HCT116 (cell line): ENCODE measurements around the gene PDE1A. TPM values are rescaled to one million over a fixed set of nuclear protein-coding genes. Genes with fewer than 3 reads are reported as not detected.

Experiments
- ATAC-seq: fragments of 200-7000 bp; cut with Tn5 transposase; 2 replicates; pipeline ENCODE4 v1.9.1; 2020; ENCODE audit warnings: mild to moderate bottlenecking, moderate library complexity
- BruUV-seq: library from RNA; stranded (reverse); fragments of 400-500 nt; replicated peaks from 2 replicates; lab custom pipeline; 2021; lab: Mats Ljungman, UMichigan
- CTCF ChIA-PET: fragments of 300-600 bp; sonication (Branson Sonifier 250); formaldehyde crosslinking; loops from one replicate; lab custom pipeline; 2021; ENCODE audit warnings: antibody characterized with exemption; lab: Charles Lee
- POLR2A ChIA-PET: fragments of 300-600, 350-600 bp; sonication (Branson Sonifier 250); formaldehyde crosslinking; loops from one replicate; lab custom pipeline; 2021; ENCODE audit warnings: antibody characterized with exemption; lab: Charles Lee
- RAD21 ChIA-PET, 2 experiments: fragments of 300-600 bp; sonication (Branson Sonifier 250); formaldehyde crosslinking; loops; one replicate each; lab custom pipeline; 2023; ENCODE audit warnings: low total read pairs in 2 of 2; ENCODE audit not compliant: uncharacterized antibody in 2 of 2, unreplicated experiment in 2 of 2, low non-redundant PET in 1 of 2; lab: Charles Lee
- DNase-seq: peaks from one replicate; pipeline ENCODE4 v3.0.0-alpha.2; 2010; ENCODE audit warnings: low read depth, low spot score
- H2AFZ ChIP-seq: fragments of 200-600 bp; shearing (Covaris generic), sonication (generic); 2 replicates; pipeline ENCODE4 v1.6.1; 2017; ENCODE audit warnings: low read depth, mixed run types, mixed read lengths, antibody characterized with exemption, low read length; ENCODE audit not compliant: poor library complexity, severe bottlenecking
- H3K27ac ChIP-seq: 2 replicates; pipeline ENCODE4 v1.5.1; 2012; ENCODE audit warnings: low read depth, low read length
- H3K27me3 ChIP-seq: fragments of 200-600 bp; sonication (generic); 2 replicates; pipeline ENCODE4 v1.6.1; 2016; ENCODE audit warnings: mixed run types, low read length, mixed read lengths; ENCODE audit not compliant: insufficient read depth
- H3K36me3 ChIP-seq, 2 experiments: fragments of 200-500 bp in 1 of 2; fragments of 200-600 bp in 1 of 2; sonication (Bioruptor generic) in 1 of 2; sonication (generic) in 1 of 2; 2 replicates each; pipeline versions ENCODE4 v1.5.1 to v1.6.1; 2014 to 2016; ENCODE audit warnings: low read length in 2 of 2, inconsistent platforms in 1 of 2, mixed read lengths in 1 of 2, mixed run types in 1 of 2; ENCODE audit not compliant: insufficient read depth in 2 of 2, control insufficient read depth in 1 of 2
- H3K4me1 ChIP-seq, 2 experiments: fragments of 200-600 bp in 1 of 2; sonication (generic) in 1 of 2; 2 replicates each; pipeline versions ENCODE4 v1.5.1 to v1.6.1; 2012 to 2017; ENCODE audit warnings: low read length in 2 of 2, inconsistent platforms in 1 of 2, mild to moderate bottlenecking in 1 of 2, mixed read lengths in 1 of 2, mixed run types in 1 of 2, moderate library complexity in 1 of 2; ENCODE audit not compliant: insufficient read depth in 2 of 2, control insufficient read depth in 1 of 2
- H3K4me2 ChIP-seq: fragments of 200-600 bp; sonication (generic); 2 replicates; pipeline ENCODE4 v1.6.1; 2017; ENCODE audit warnings: mixed run types, low read length, mixed read lengths
- H3K4me3 ChIP-seq, 2 experiments: fragments of 200-600 bp in 1 of 2; sonication (generic) in 1 of 2; replicated peaks in 1 of 2; 2 replicates each; pipeline ENCODE4 v1.5.1; 2011 to 2016; ENCODE audit warnings: low read length in 2 of 2, control low read depth in 1 of 2, low read depth in 1 of 2, mild to moderate bottlenecking in 1 of 2, mixed read lengths in 1 of 2, mixed run types in 1 of 2
- H3K79me2 ChIP-seq: fragments of 200-600 bp; sonication (generic); 2 replicates; pipeline ENCODE4 v1.6.1; 2017; ENCODE audit warnings: mild to moderate bottlenecking, mixed run types, low read length, moderate library complexity, mixed read lengths; ENCODE audit not compliant: insufficient read depth
- H3K9ac ChIP-seq: fragments of 200-600 bp; sonication (generic); 2 replicates; pipeline ENCODE4 v1.6.1; 2016; ENCODE audit warnings: low read length, mixed read lengths
- H3K9me2 ChIP-seq: fragments of 200-600 bp; sonication (generic), shearing (Covaris generic); 2 replicates; pipeline ENCODE4 v1.6.1; 2017; ENCODE audit warnings: mixed run types, mild to moderate bottlenecking, moderate library complexity; ENCODE audit not compliant: insufficient read depth
- H3K9me3 ChIP-seq, 2 experiments: fragments of 200-500 bp in 1 of 2; fragments of 200-600 bp in 1 of 2; sonication (Bioruptor generic) in 1 of 2; sonication (generic) in 1 of 2; 2 replicates each; pipeline ENCODE4 v1.6.1; 2014 to 2017; ENCODE audit warnings: low read length in 2 of 2, mixed read lengths in 2 of 2, inconsistent platforms in 1 of 2, low read depth in 1 of 2, mild to moderate bottlenecking in 1 of 2, mixed run types in 1 of 2, moderate library complexity in 1 of 2; ENCODE audit not compliant: control insufficient read depth in 1 of 2, insufficient read depth in 1 of 2
- H4K20me1 ChIP-seq: fragments of 200-600 bp; sonication (generic), shearing (Covaris generic); 2 replicates; pipeline ENCODE4 v1.6.1; 2017; ENCODE audit warnings: mixed run types, mild to moderate bottlenecking, moderate library complexity; ENCODE audit not compliant: insufficient read depth
- CBX3 ChIP-seq: IDR thresholded peaks from 2 replicates; pipeline ENCODE4 v1.6.1; 2012; ENCODE audit warnings: low read depth
- CEBPB ChIP-seq: IDR thresholded peaks from 2 replicates; pipeline ENCODE4 v1.6.1; 2012; ENCODE audit warnings: low read depth
- CTCF ChIP-seq, 3 experiments: fragments of 200-600 bp in 1 of 3; sonication (generic) in 1 of 3; IDR thresholded peaks in 2 of 3; conservative IDR thresholded peaks in 1 of 3; 2 replicates each; pipeline ENCODE4 v1.5.1; 2012 to 2017; ENCODE audit warnings: low read depth in 2 of 3, low read length in 2 of 3, antibody characterized with exemption in 1 of 3, borderline replicate concordance in 1 of 3, control low read depth in 1 of 3, mild to moderate bottlenecking in 1 of 3, mixed read lengths in 1 of 3, mixed run types in 1 of 3, moderate library complexity in 1 of 3; ENCODE audit not compliant: insufficient read depth in 1 of 3
- EGR1 ChIP-seq: IDR thresholded peaks from 2 replicates; pipeline ENCODE4 v1.6.1; 2012; ENCODE audit warnings: low read depth
- EZH2 ChIP-seq: fragments of 200-600 bp; sonication (generic); IDR thresholded peaks from 2 replicates; pipeline ENCODE4 v1.6.1; 2017; ENCODE audit warnings: antibody characterized with exemption, mixed run types
- EZH2phosphoT487 ChIP-seq: fragments of 200-600 bp; IDR thresholded peaks from 2 replicates; pipeline ENCODE4 v1.6.1; 2018; ENCODE audit warnings: antibody characterized with exemption, borderline replicate concordance
- FOSL1 ChIP-seq: IDR thresholded peaks from 2 replicates; pipeline ENCODE4 v1.6.1; 2012; ENCODE audit warnings: low read depth
- MAX ChIP-seq: IDR thresholded peaks from 2 replicates; pipeline ENCODE4 v1.6.1; 2012
- POLR2A ChIP-seq: IDR thresholded peaks from 2 replicates; pipeline ENCODE4 v1.7.0; 2011; ENCODE audit warnings: borderline replicate concordance; ENCODE audit not compliant: insufficient read depth, insufficient read length; ENCODE audit errors: extremely low read depth
- POLR2AphosphoS5 ChIP-seq: IDR thresholded peaks from 2 replicates; pipeline ENCODE4 v1.6.1; 2011; ENCODE audit warnings: mild to moderate bottlenecking, low read depth, low read length, moderate library complexity
- SIN3A ChIP-seq: IDR thresholded peaks from 2 replicates; pipeline ENCODE4 v1.6.1; 2012; ENCODE audit warnings: low read depth
- SP1 ChIP-seq: IDR thresholded peaks from 2 replicates; pipeline ENCODE4 v1.6.1; 2012; ENCODE audit warnings: low read depth
- YY1 ChIP-seq: IDR thresholded peaks from 2 replicates; pipeline ENCODE4 v1.6.1; 2011; ENCODE audit warnings: low read length, low read depth, moderate library complexity, mild to moderate bottlenecking; ENCODE audit not compliant: insufficient replicate concordance; ENCODE audit errors: extremely low read depth
- ZFX ChIP-seq: fragments of 450-650 bp; IDR thresholded peaks from 2 replicates; pipeline ENCODE4 v1.6.1; 2017
- intact Hi-C: fragments of 100-400 bp; cut with micrococcal nuclease; formaldehyde crosslinking; loops from 2 replicates; pipeline ENCODE4 v1.10.0; 2022
- total RNA-seq: library from RNA; stranded (reverse); gene quantifications from one replicate; pipeline ENCODE4 v1.2.1, GENCODE V29; 2021; ENCODE audit not compliant: unreplicated experiment

Gene PDE1A
- total RNA-seq, 1 experiment from 2014 or later, result 0.12 TPM

- H3K4me1 ChIP-seq, result no peaks in the 10 kb centered on the region
- no peak for TF ChIP-seq ZFX
- no peak overlapping the region for H3K27ac ChIP-seq
- ChIA-PET CTCF (no interaction called here), POLR2A (no interaction called here), RAD21 (no interaction called here)
- no peak overlapping the region for H3K9ac ChIP-seq
- no peaks in the 10 kb centered on the region for H3K9me2 ChIP-seq
- intact Hi-C loops, result no loop called here
- H3K79me2 ChIP-seq, result no peaks in the 10 kb centered on the region
- H2AFZ ChIP-seq, result no peak overlapping the region
- no peaks in the 10 kb centered on the region for H4K20me1 ChIP-seq
- BruUV-seq, result no TSS peak
- no peaks in the 10 kb centered on the region for H3K36me3 ChIP-seq
- H3K27me3 ChIP-seq, result no peaks in the 10 kb centered on the region
- no peak overlapping the region for H3K4me3 ChIP-seq
- no peaks in the 10 kb centered on the region for H3K9me3 ChIP-seq
- ATAC-seq, result no peak
- DNase-seq, result no peak
- no peak overlapping the region for H3K4me2 ChIP-seq
These were observed 47.6 kb downstream of the PDE1A start for GRCh38 chr2:182379241-182379640.

- H3K27ac ChIP-seq, result no peak overlapping the region
- ChIA-PET POLR2A (no interaction called here), RAD21 (no interaction called here), CTCF (no interaction called here)
- no peaks in the 10 kb centered on the region for H3K36me3 ChIP-seq
- no peak for TF ChIP-seq MAX
- no peaks in the 10 kb centered on the region for H3K9me2 ChIP-seq
- BruUV-seq, result no TSS peak
- H3K79me2 ChIP-seq, result no peaks in the 10 kb centered on the region
- no peak overlapping the region for H3K4me2 ChIP-seq
- intact Hi-C loops, result no loop called here
- H2AFZ ChIP-seq, result no peak overlapping the region
- H3K9me3 ChIP-seq, result no peaks in the 10 kb centered on the region; a peak in 1 of 4 replicates
- H3K4me1 ChIP-seq, result peaks cover 0 to under 1% of the 10 kb centered on the region in 2 experiments; a peak in 1 of 4 replicates
- no peak for DNase-seq
- H3K9ac ChIP-seq, result no peak overlapping the region
- no peak for ATAC-seq
- no peaks in the 10 kb centered on the region for H3K27me3 ChIP-seq
- H3K4me3 ChIP-seq, result no peak overlapping the region
- H4K20me1 ChIP-seq, result no peaks in the 10 kb centered on the region
These were observed 48.1 kb downstream of the PDE1A start for GRCh38 chr2:182378759-182379158.

GRCh38 chr2:182377467-182377866, 49.4 kb downstream of the PDE1A start:
- RAD21 ChIA-PET, result no interaction called here
- CTCF ChIA-PET, result no interaction called here
- TF ChIP-seq POLR2A (no peak), ZFX (no peak), EZH2phosphoT487 (no peak), CBX3 (no peak), YY1 (no peak), SP1 (no peak), POLR2AphosphoS5 (no peak), CEBPB (no peak), EGR1 (no peak), CTCF (IDR thresholded peaks at IDR 0.05 in 2 of 3, conservative IDR thresholded peaks at IDR 0.05 in 1 of 3; ENCODE audit: borderline replicate concordance in 1 of 3, insufficient read depth in 1 of 3, low read depth in 2 of 3, low read length in 2 of 3) (no peak), FOSL1 (no peak), EZH2 (no peak), SIN3A (no peak)

More at GRCh38 chr2:182377467-182377866, 49.4 kb downstream of the PDE1A start:
- Histone ChIP-seq H3K4me2 (no peak overlapping the region), H3K9ac (no peak overlapping the region), H3K9me2 (no peaks in the 10 kb centered on the region), H3K36me3 (no peaks in the 10 kb centered on the region), H3K9me3 (no peaks in the 10 kb centered on the region; a peak in 1 of 4 replicates), H3K27me3 (no peaks in the 10 kb centered on the region), H4K20me1 (no peaks in the 10 kb centered on the region), H3K79me2 (no peaks in the 10 kb centered on the region), H3K4me3 (no peak overlapping the region), H2AFZ (no peak overlapping the region), H3K27ac (no peak overlapping the region), H3K4me1 (peaks cover 9 to 13% of the 10 kb centered on the region in 2 experiments)
- POLR2A ChIA-PET, result no interaction called here
- intact Hi-C loops, result no loop called here
- no TSS peak for BruUV-seq
- no peak for ATAC-seq
- DNase-seq, result no peak
